ENCODE results near the gene ZBP1.

GRCh38 chr20:57582029-57582378, 38.2 kb downstream of the ZBP1 start:
- TF ChIP-seq CTCF (IDR thresholded peaks at IDR 0.05) (no peak), POLR2A (IDR thresholded peaks at IDR 0.05) (no peak)
